HG03196 (cell line): ENCODE results near the gene IL21R.
"Not testable (repeated sequence)": the region's sequence is repeated elsewhere in the genome, so short reads cannot be mapped to it uniquely, and the experiment has no call there.

Experiments used
- ATAC-seq: cut with Tn5 transposase; IDR thresholded peaks from one replicate; pipeline ENCODE4 v1.9.1; 2021; ENCODE audit not compliant: unreplicated experiment

The IL21R gene

GRCh38 chr16:27426423-27427408, 24.7 kb downstream of the IL21R start:
- ATAC-seq: peak; percentile 78

GRCh38 chr16:27427538-27427937, 25.6 kb downstream of the IL21R start:
- no peak for ATAC-seq

GRCh38 chr16:27428026-27428785, 26.2 kb downstream of the IL21R start:
- no peak for ATAC-seq

GRCh38 chr16:27429330-27429871, 27.4 kb downstream of the IL21R start:
- ATAC-seq: no peak

- no peak for ATAC-seq
Observed at GRCh38 chr16:27429981-27430441, 28.0 kb downstream of the IL21R start.

- ATAC-seq: no peak
Observed at GRCh38 chr16:27430512-27430911, 28.5 kb downstream of the IL21R start.

GRCh38 chr16:27430923-27431484, 29.0 kb downstream of the IL21R start:
- ATAC-seq: no peak

- no peak for ATAC-seq
Observed at GRCh38 chr16:27431773-27432532, 30.0 kb downstream of the IL21R start.

- ATAC-seq: no peak
Observed at GRCh38 chr16:27432558-27432957, 30.6 kb downstream of the IL21R start.

GRCh38 chr16:27433191-27433590, 31.2 kb downstream of the IL21R start:
- not testable (repeated sequence) for ATAC-seq

GRCh38 chr16:27433636-27434035, 31.7 kb downstream of the IL21R start:
- ATAC-seq: no peak

- no peak for ATAC-seq
Observed at GRCh38 chr16:27434141-27435051, 32.4 kb downstream of the IL21R start.

- ATAC-seq: not testable (repeated sequence)
Observed at GRCh38 chr16:27435146-27435545, 33.2 kb downstream of the IL21R start.

GRCh38 chr16:27436065-27436464, 34.1 kb downstream of the IL21R start:
- no peak for ATAC-seq

GRCh38 chr16:27436921-27437650, 35.1 kb downstream of the IL21R start:
- ATAC-seq: no peak

- ATAC-seq: no peak
Observed at GRCh38 chr16:27437946-27438345, 36.0 kb downstream of the IL21R start.

- no peak for ATAC-seq
Observed at GRCh38 chr16:27439271-27440018, 37.5 kb downstream of the IL21R start.

- no peak for ATAC-seq
Observed at GRCh38 chr16:27441276-27441675, 39.3 kb downstream of the IL21R start.
